ENCODE measurements around the gene RFPL2. TPM values are rescaled to one million over a fixed set of nuclear protein-coding genes. Genes with fewer than 3 reads are reported as not detected.

RFPL2 gene
- total and polyA plus RNA-seq, 2 donors (not counting 3 experiments of a cell fraction or from before 2014, with no cell fraction given) = not detected

GRCh38 chr22:32245042-32245441, 40.2 kb upstream of the RFPL2 start:
- H3K4me2 ChIP-seq (ENCODE audit: insufficient read depth, low read length) = no peak overlapping the region
- no peaks in the 10 kb centered on the region for H3K79me2 ChIP-seq (ENCODE audit: control insufficient read depth, insufficient read depth, low read length)
- TF ChIP-seq MYC (IDR thresholded peaks at IDR 0.05; ENCODE audit: low read depth, low read length) (no peak), JUN (IDR thresholded peaks at IDR 0.05; ENCODE audit: borderline replicate concordance, insufficient read depth, insufficient read length, low read depth) (no peak), CTCF (IDR thresholded peaks at IDR 0.05; ENCODE audit: extremely low read depth in 1 of 2, insufficient read depth in 1 of 2, low read depth in 1 of 2, low read length in 2 of 2) (no peak), GATA2 (IDR thresholded peaks at IDR 0.05; ENCODE audit: insufficient read depth, insufficient read length, low read depth, low read length) (no peak), POLR2A (IDR thresholded peaks at IDR 0.05; ENCODE audit: low read depth, low read length) (no peak), POLR2AphosphoS5 (IDR thresholded peaks at IDR 0.05; ENCODE audit: insufficient read depth, low read depth, low read length) (no peak)
- FAIRE-seq (no peak), DNase-seq (ENCODE audit: low read depth, low spot score) (no peak)
- ChIA-PET CTCF (interaction anchor here (1.0 kb wide), 1 partner anchor 21 kb away, joined by 3 read pairs; no protein-coding TSS in a partner anchor), POLR2A (no interaction called here)
- BruUV-seq (replicated peaks) = no TSS peak
- intact Hi-C loops (cut with micrococcal nuclease) = no loop called here
- H3K9me1 ChIP-seq (replicated peaks; ENCODE audit: control insufficient read depth, extremely low read depth, insufficient read depth, low read length) = no peaks in the 10 kb centered on the region
- H3K36me3 ChIP-seq (ENCODE audit: control insufficient read depth in 2 of 2, extremely low read depth in 1 of 2, insufficient read depth in 2 of 2, low read length in 2 of 2) = no peaks in the 10 kb centered on the region
- H3K4me1 ChIP-seq (ENCODE audit: control insufficient read depth, extremely low read depth, insufficient read depth, low read length) = peaks cover 5% of the 10 kb centered on the region
- no peaks in the 10 kb centered on the region for H4K20me1 ChIP-seq (replicated peaks; ENCODE audit: control insufficient read depth, extremely low read depth, insufficient read depth, low read length)
- H3K27me3 ChIP-seq (ENCODE audit: control insufficient read depth in 2 of 2, insufficient read depth in 2 of 2, low read length in 2 of 2) = no peaks in the 10 kb centered on the region
- no peaks in the 10 kb centered on the region for H3K9me3 ChIP-seq (replicated peaks; ENCODE audit: control insufficient read depth, insufficient read depth, low read length)
- no peak overlapping the region for H3K4me3 ChIP-seq (replicated peaks in 1 of 3; ENCODE audit: insufficient read depth in 1 of 3, low read depth in 1 of 3, low read length in 3 of 3)
- no peak overlapping the region for H3K9ac ChIP-seq (replicated peaks; ENCODE audit: extremely low read depth, insufficient read depth, low read length)
- H2AFZ ChIP-seq (ENCODE audit: low read depth, low read length) = no peak overlapping the region
- no peak overlapping the region for H3K27ac ChIP-seq (ENCODE audit: insufficient read depth, low read depth, low read length)
- dilution Hi-C loops (cut with MboI; ENCODE audit: extremely low pct_ligation_motif_present, low sequenced_read_pairs) = no loop called here

GRCh38 chr22:32244547-32244946, 39.7 kb upstream of the RFPL2 start:
- no peak for DNase-seq (ENCODE audit: low read depth, low spot score)
- H2AFZ ChIP-seq (ENCODE audit: low read depth, low read length) = no peak overlapping the region
- no TSS peak for BruUV-seq (replicated peaks)
- peaks cover 5% of the 10 kb centered on the region for H3K4me1 ChIP-seq (ENCODE audit: control insufficient read depth, extremely low read depth, insufficient read depth, low read length)
- H3K36me3 ChIP-seq (ENCODE audit: control insufficient read depth in 2 of 2, extremely low read depth in 1 of 2, insufficient read depth in 2 of 2, low read length in 2 of 2) = no peaks in the 10 kb centered on the region
- TF ChIP-seq POLR2AphosphoS5 (IDR thresholded peaks at IDR 0.05; ENCODE audit: insufficient read depth, low read depth, low read length) = no peak
- no peak for TF ChIP-seq JUN (IDR thresholded peaks at IDR 0.05; ENCODE audit: borderline replicate concordance, insufficient read depth, insufficient read length, low read depth)
- no peak for TF ChIP-seq FOS (IDR thresholded peaks at IDR 0.05; ENCODE audit: borderline replicate concordance, insufficient read depth, low read length)
- no peaks in the 10 kb centered on the region for H4K20me1 ChIP-seq (replicated peaks; ENCODE audit: control insufficient read depth, extremely low read depth, insufficient read depth, low read length)
- H3K27ac ChIP-seq (ENCODE audit: insufficient read depth, low read depth, low read length) = no peak overlapping the region
- ChIA-PET CTCF (interaction anchor here (1.0 kb wide), 1 partner anchor 21 kb away, joined by 3 read pairs; no protein-coding TSS in a partner anchor), POLR2A (no interaction called here)
- H3K27me3 ChIP-seq (ENCODE audit: control insufficient read depth in 2 of 2, insufficient read depth in 2 of 2, low read length in 2 of 2) = no peaks in the 10 kb centered on the region
- H3K9ac ChIP-seq (replicated peaks; ENCODE audit: extremely low read depth, insufficient read depth, low read length) = no peak overlapping the region
- no peaks in the 10 kb centered on the region for H3K9me1 ChIP-seq (replicated peaks; ENCODE audit: control insufficient read depth, extremely low read depth, insufficient read depth, low read length)
- H3K4me3 ChIP-seq (replicated peaks in 1 of 3; ENCODE audit: insufficient read depth in 1 of 3, low read depth in 1 of 3, low read length in 3 of 3) = no peak overlapping the region
- FAIRE-seq = no peak
- intact Hi-C loops (cut with micrococcal nuclease) = no loop called here
- H3K79me2 ChIP-seq (ENCODE audit: control insufficient read depth, insufficient read depth, low read length) = no peaks in the 10 kb centered on the region
- H3K9me3 ChIP-seq (replicated peaks; ENCODE audit: control insufficient read depth, insufficient read depth, low read length) = no peaks in the 10 kb centered on the region
- dilution Hi-C loops (cut with MboI; ENCODE audit: extremely low pct_ligation_motif_present, low sequenced_read_pairs) = no loop called here
- H3K4me2 ChIP-seq (ENCODE audit: insufficient read depth, low read length) = no peak overlapping the region
